ENCODE data around the gene ARSG. TPM values are rescaled to one million over a fixed set of nuclear protein-coding genes. Genes with fewer than 3 reads are reported as not detected.

ARSG gene
- total RNA-seq, 4 donors from 2014 or later = 1.4 to 8.2 (median 2.6) TPM

DNA sequence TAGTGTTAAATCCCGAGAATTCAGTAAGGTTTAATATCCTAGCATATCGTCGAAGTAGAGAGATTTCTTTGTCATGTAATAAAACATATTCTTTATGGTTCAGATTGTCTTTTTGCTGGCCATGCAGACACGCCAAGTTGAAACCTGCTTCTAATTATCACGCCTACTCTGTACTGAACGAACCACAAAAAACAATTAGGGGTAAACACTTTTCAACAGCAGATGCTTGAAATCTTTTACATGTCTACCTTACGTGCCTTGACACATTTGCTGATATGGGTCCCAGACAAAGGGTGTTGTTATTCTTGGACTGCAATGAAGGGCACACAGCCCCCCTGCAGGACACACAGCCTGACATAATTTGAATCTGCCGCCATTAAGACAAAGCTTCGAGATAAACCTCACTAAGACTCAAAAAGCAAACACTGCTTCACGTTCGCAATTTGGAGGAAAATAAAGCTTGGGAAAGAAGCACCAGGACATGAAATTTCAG, 152.7 kb downstream of the ARSG start:
- no peak for ATAC-seq (ENCODE audit: low FRiP score)
- no peak for TF ChIP-seq CTCF (IDR thresholded peaks at IDR 0.05)
- DNase-seq (ENCODE audit: low spot score) = no peak

DNA sequence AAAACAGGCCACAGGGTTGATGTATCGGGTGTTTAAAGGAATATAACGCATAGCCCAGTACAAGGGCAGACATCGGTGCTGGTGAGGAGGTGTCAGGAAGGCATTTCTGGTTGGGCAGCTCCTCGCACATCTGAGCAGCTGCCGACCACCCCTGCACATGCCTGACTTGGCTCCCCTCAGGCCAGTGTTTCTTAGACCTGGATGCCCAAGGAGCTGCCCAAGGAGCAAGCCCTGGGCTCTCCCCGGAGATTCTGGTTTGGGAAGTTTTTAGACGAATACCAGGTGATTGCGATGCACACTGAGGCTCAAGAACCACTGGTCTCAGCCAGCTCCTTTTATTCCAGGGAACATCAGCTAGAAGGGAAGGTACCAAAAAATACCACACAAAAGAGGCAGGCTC, 154.4 kb downstream of the ARSG start:
- ATAC-seq (ENCODE audit: low FRiP score) (no peak), DNase-seq (ENCODE audit: low spot score) (no peak)
- no peak for TF ChIP-seq CTCF (IDR thresholded peaks at IDR 0.05)

DNA sequence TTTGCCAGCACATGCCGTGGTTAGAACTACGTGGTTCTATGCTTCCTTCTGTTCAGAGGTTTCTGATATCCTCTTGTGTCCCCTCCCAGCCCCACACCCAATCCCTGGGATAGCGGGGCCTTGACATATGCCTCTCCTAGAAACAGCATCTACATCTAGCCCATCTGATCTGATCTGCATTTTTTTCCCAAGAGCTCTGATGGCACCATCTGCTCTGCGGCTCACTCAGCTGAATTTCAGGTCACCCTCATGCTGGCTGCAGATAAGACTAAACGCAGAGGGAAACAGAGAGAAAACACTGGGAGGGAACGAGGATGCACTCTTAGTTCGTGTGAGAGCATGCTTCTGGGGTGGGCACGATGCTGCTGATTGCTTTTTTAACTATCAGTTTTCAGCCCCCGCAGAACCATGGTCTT, 155.3 kb downstream of the ARSG start:
- TF ChIP-seq CTCF (IDR thresholded peaks at IDR 0.05) = no peak
- ATAC-seq (ENCODE audit: low FRiP score) (no peak), DNase-seq (ENCODE audit: low spot score) (no peak)

- DNase-seq (ENCODE audit: low spot score) (no peak), ATAC-seq (ENCODE audit: low FRiP score) (no peak)
- TF ChIP-seq CTCF (IDR thresholded peaks at IDR 0.05) = no peak
Measured at GRCh38 chr17:68449021-68449739, 157.9 kb downstream of the ARSG start.

- no peak for TF ChIP-seq CTCF (IDR thresholded peaks at IDR 0.05)
- ATAC-seq (ENCODE audit: low FRiP score) (no peak), DNase-seq (ENCODE audit: low spot score) (no peak)
Measured at GRCh38 chr17:68450391-68450790, 159.1 kb downstream of the ARSG start.

DNA sequence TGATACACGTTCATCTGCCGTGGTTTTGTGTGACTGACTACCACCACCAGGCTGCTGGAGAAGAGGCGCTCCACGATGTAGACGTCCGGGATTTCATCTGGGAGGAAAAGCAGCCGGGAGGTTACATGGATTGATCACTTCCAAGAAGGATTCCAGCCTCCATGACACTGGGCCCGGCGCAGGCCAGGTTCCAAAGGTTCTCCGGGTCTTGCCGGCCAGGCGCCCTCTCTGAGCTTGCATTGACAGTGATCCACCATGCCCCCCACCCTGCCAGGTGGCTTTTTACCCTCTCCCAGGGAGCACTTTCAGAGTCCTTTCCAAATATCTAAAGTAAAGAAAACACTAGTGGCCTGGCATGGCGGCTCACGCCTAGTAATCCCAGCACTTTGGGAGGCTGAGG, 159.5 kb downstream of the ARSG start:
- TF ChIP-seq CTCF (IDR thresholded peaks at IDR 0.05) = no peak
- DNase-seq (ENCODE audit: low spot score) (no peak), ATAC-seq (ENCODE audit: low FRiP score) (no peak)

GRCh38 chr17:68451670-68452354, 160.5 kb downstream of the ARSG start:
- ATAC-seq (ENCODE audit: low FRiP score) = no peak
- no peak for DNase-seq (ENCODE audit: low spot score)
- no peak for TF ChIP-seq CTCF (IDR thresholded peaks at IDR 0.05)

All from omental fat pad (tissue), 4 donors.